ENCODE results near the gene SKIL.

DNA sequence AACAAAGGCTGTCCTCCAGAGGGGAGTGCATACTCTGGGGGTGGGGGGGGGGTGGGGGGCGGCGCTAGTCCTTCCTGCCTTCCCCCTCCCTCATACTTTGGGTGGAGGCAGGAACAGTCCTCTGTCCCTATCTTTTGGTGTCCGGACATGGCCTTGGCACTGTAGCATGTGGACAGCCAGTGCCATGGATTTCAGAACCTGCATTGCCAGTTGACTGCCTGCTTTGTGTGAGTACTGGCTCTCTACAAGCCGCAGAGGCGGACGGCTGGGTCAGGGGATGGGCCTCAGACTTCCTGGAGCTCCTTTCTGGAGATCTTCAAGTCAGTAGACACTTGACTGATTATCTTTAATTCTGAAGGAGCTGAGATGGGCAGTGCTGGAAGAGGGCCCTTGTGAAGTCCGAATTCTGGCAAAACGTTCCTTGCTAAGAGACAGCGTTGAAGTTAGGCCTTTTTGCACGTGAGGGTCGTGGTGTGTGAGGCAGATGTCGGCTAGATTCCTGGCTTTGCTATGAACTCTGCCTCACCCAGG lies 63.7 kb downstream of the SKIL start:
- TF ChIP-seq, protein P1, sequence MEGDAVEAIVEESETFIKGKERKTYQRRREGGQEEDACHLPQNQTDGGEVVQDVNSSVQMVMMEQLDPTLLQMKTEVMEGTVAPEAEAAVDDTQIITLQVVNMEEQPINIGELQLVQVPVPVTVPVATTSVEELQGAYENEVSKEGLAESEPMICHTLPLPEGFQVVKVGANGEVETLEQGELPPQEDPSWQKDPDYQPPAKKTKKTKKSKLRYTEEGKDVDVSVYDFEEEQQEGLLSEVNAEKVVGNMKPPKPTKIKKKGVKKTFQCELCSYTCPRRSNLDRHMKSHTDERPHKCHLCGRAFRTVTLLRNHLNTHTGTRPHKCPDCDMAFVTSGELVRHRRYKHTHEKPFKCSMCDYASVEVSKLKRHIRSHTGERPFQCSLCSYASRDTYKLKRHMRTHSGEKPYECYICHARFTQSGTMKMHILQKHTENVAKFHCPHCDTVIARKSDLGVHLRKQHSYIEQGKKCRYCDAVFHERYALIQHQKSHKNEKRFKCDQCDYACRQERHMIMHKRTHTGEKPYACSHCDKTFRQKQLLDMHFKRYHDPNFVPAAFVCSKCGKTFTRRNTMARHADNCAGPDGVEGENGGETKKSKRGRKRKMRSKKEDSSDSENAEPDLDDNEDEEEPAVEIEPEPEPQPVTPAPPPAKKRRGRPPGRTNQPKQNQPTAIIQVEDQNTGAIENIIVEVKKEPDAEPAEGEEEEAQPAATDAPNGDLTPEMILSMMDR (IDR thresholded peaks at IDR 0.05): no peak
- no peak for TF ChIP-seq POLR2A (IDR thresholded peaks at IDR 0.05)

Data from thyroid gland (tissue), 4 donors.